Measurements from ENCODE around the gene PCLO. TPM values are rescaled to one million over a fixed set of nuclear protein-coding genes. Genes with fewer than 3 reads are reported as not detected.

PCLO gene
- total RNA-seq, 1 experiment from 2014 or later = 2.3 TPM

GRCh38 chr7:82865856-82866255 is 296.8 kb downstream of the PCLO start:
- peaks cover 10% of the 10 kb centered on the region for H3K27me3 Mint-ChIP-seq (ENCODE audit: insufficient read depth, unreplicated experiment)
- intact Hi-C loops (cut with micrococcal nuclease) = no loop called here
- H3K4me1 Mint-ChIP-seq (ENCODE audit: insufficient read depth, unreplicated experiment) = no peaks in the 10 kb centered on the region
- no peaks in the 10 kb centered on the region for H3K9me3 Mint-ChIP-seq (ENCODE audit: unreplicated experiment)
- POLR2A ChIA-PET = no interaction called here
- no peaks in the 10 kb centered on the region for H3K36me3 Mint-ChIP-seq (ENCODE audit: insufficient read depth, unreplicated experiment)
- no peak overlapping the region for H3K4me3 Mint-ChIP-seq (ENCODE audit: unreplicated experiment)
- DNase-seq (ENCODE audit: unreplicated experiment) = no peak
- CTCF ChIA-PET = interaction anchor here (0.7 kb wide), 1 partner anchor 24 kb away, joined by 3 read pairs; no protein-coding TSS in a partner anchor
- no peak overlapping the region for H3K27ac Mint-ChIP-seq (ENCODE audit: low read depth, unreplicated experiment)
- no peak for TF ChIP-seq CTCF (IDR thresholded peaks at IDR 0.05; ENCODE audit: unreplicated experiment)
- BruUV-seq (replicated peaks) = no TSS peak

GRCh38 chr7:82859106-82859850 is 303.4 kb downstream of the PCLO start:
- ChIA-PET POLR2A (no interaction called here), CTCF (no interaction called here)
- no peak for DNase-seq (ENCODE audit: unreplicated experiment)
- H3K27ac Mint-ChIP-seq (ENCODE audit: low read depth, unreplicated experiment) = no peak overlapping the region
- no peaks in the 10 kb centered on the region for H3K36me3 Mint-ChIP-seq (ENCODE audit: insufficient read depth, unreplicated experiment)
- H3K27me3 Mint-ChIP-seq (ENCODE audit: insufficient read depth, unreplicated experiment) = no peaks in the 10 kb centered on the region
- H3K4me1 Mint-ChIP-seq (ENCODE audit: insufficient read depth, unreplicated experiment) = no peaks in the 10 kb centered on the region
- no peak overlapping the region for H3K4me3 Mint-ChIP-seq (ENCODE audit: unreplicated experiment)
- BruUV-seq (replicated peaks) = no TSS peak
- no peaks in the 10 kb centered on the region for H3K9me3 Mint-ChIP-seq (ENCODE audit: unreplicated experiment)
- intact Hi-C loops (cut with micrococcal nuclease) = no loop called here
- TF ChIP-seq CTCF (IDR thresholded peaks at IDR 0.05; ENCODE audit: unreplicated experiment) = no peak

GRCh38 chr7:82851121-82851520 is 311.6 kb downstream of the PCLO start:
- no peaks in the 10 kb centered on the region for H3K36me3 Mint-ChIP-seq (ENCODE audit: insufficient read depth, unreplicated experiment)

GRCh38 chr7:82841828-82842227 is 320.9 kb downstream of the PCLO start:
- Mint-ChIP-seq H3K27ac (ENCODE audit: low read depth, unreplicated experiment) (no peak overlapping the region), H3K4me1 (ENCODE audit: insufficient read depth, unreplicated experiment) (no peaks in the 10 kb centered on the region), H3K9me3 (ENCODE audit: unreplicated experiment) (no peaks in the 10 kb centered on the region), H3K27me3 (ENCODE audit: insufficient read depth, unreplicated experiment) (no peaks in the 10 kb centered on the region), H3K4me3 (ENCODE audit: unreplicated experiment) (no peak overlapping the region), H3K36me3 (ENCODE audit: insufficient read depth, unreplicated experiment) (peaks cover 6% of the 10 kb centered on the region)
- intact Hi-C loops (cut with micrococcal nuclease) = no loop called here
- BruUV-seq (replicated peaks) = no TSS peak
- POLR2A ChIA-PET = no interaction called here
- TF ChIP-seq CTCF (IDR thresholded peaks at IDR 0.05; ENCODE audit: unreplicated experiment) = no peak
- DNase-seq (ENCODE audit: unreplicated experiment) = no peak
- CTCF ChIA-PET = no interaction called here

More at GRCh38 chr7:82851121-82851520, 311.6 kb downstream of the PCLO start:
- no peaks in the 10 kb centered on the region for H3K27me3 Mint-ChIP-seq (ENCODE audit: insufficient read depth, unreplicated experiment)
- POLR2A ChIA-PET = no interaction called here
- intact Hi-C loops (cut with micrococcal nuclease) = no loop called here
- no peak for DNase-seq (ENCODE audit: unreplicated experiment)
- H3K4me1 Mint-ChIP-seq (ENCODE audit: insufficient read depth, unreplicated experiment) = no peaks in the 10 kb centered on the region
- no peaks in the 10 kb centered on the region for H3K9me3 Mint-ChIP-seq (ENCODE audit: unreplicated experiment)
- no peak overlapping the region for H3K4me3 Mint-ChIP-seq (ENCODE audit: unreplicated experiment)
- CTCF ChIA-PET = no interaction called here
- H3K27ac Mint-ChIP-seq (ENCODE audit: low read depth, unreplicated experiment) = no peak overlapping the region
- no peak for TF ChIP-seq CTCF (IDR thresholded peaks at IDR 0.05; ENCODE audit: unreplicated experiment)
- BruUV-seq (replicated peaks) = no TSS peak

Data from MCF 10A (cell line).